ENCODE data around the gene CCDC107.
A peak's percentile ranks its signal among the peaks of the same experiment; 100 is the strongest.
"Not testable (repeated sequence)": the region's sequence is repeated elsewhere in the genome, so short reads cannot be mapped to it uniquely, and the experiment has no call there.

CCDC107 gene

GRCh38 chr9:35658137-35658967, at the start of gene CCDC107:
TSS of gene CCDC107 (plus strand) at chr9:35658292. CDS start at chr9:35658380, 88 bp downstream.
- DNase-seq (ENCODE audit: low read depth, low spot score), result no peak
- peak within 1 kb of the TSS; percentile 86 for H3K27ac ChIP-seq

GRCh38 chr9:35609001-35609819, 48.9 kb upstream of the CCDC107 start:
- DNase-seq (ENCODE audit: low read depth, low spot score), result no peak
- no peak overlapping the region for H3K27ac ChIP-seq

GRCh38 chr9:35609820-35610163, 48.3 kb upstream of the CCDC107 start:
- no peak for DNase-seq (ENCODE audit: low read depth, low spot score)
- no peak overlapping the region for H3K27ac ChIP-seq

- DNase-seq (ENCODE audit: low read depth, low spot score), result no peak
- no peak overlapping the region for H3K27ac ChIP-seq
Measured at GRCh38 chr9:35611230-35611797, 46.8 kb upstream of the CCDC107 start.

- H3K27ac ChIP-seq; DNase-seq (ENCODE audit: low read depth, low spot score): not testable (repeated sequence)
Measured at GRCh38 chr9:35612066-35612465, 46.0 kb upstream of the CCDC107 start.

GRCh38 chr9:35612843-35613242, 45.2 kb upstream of the CCDC107 start:
- no peak overlapping the region for H3K27ac ChIP-seq
- DNase-seq (ENCODE audit: low read depth, low spot score), result no peak

- H3K27ac ChIP-seq, result no peak overlapping the region
- no peak for DNase-seq (ENCODE audit: low read depth, low spot score)
Measured at GRCh38 chr9:35615981-35616680, 42.0 kb upstream of the CCDC107 start.

GRCh38 chr9:35616681-35617459, 41.2 kb upstream of the CCDC107 start:
- no peak for DNase-seq (ENCODE audit: low read depth, low spot score)
- H3K27ac ChIP-seq, result no peak overlapping the region

GRCh38 chr9:35617548-35617947, 40.5 kb upstream of the CCDC107 start:
- no peak for DNase-seq (ENCODE audit: low read depth, low spot score)
- no peak overlapping the region for H3K27ac ChIP-seq

GRCh38 chr9:35618325-35618727, 39.8 kb upstream of the CCDC107 start, which contains the start of gene CD72:
TSS of gene CD72 (minus strand) at chr9:35618413. CDS start at chr9:35618303, 110 bp downstream.
- H3K27ac ChIP-seq, result no peak within 1 kb of the TSS
- no peak for DNase-seq (ENCODE audit: low read depth, low spot score)

- DNase-seq (ENCODE audit: low read depth, low spot score), result no peak
- no peak overlapping the region for H3K27ac ChIP-seq
Measured at GRCh38 chr9:35618854-35619799, 39.0 kb upstream of the CCDC107 start.

- no peak for DNase-seq (ENCODE audit: low read depth, low spot score)
- H3K27ac ChIP-seq, result no peak overlapping the region
Measured at GRCh38 chr9:35619800-35620158, 38.3 kb upstream of the CCDC107 start.

- H3K27ac ChIP-seq, result no peak overlapping the region
- DNase-seq (ENCODE audit: low read depth, low spot score), result no peak
Measured at GRCh38 chr9:35627575-35627974, 30.5 kb upstream of the CCDC107 start.

GRCh38 chr9:35628389-35628991, 29.6 kb upstream of the CCDC107 start:
- DNase-seq (ENCODE audit: low read depth, low spot score), result no peak

GRCh38 chr9:35629597-35629996, 28.5 kb upstream of the CCDC107 start:
- DNase-seq (ENCODE audit: low read depth, low spot score), result no peak
- no peak overlapping the region for H3K27ac ChIP-seq

More at GRCh38 chr9:35628389-35628991, 29.6 kb upstream of the CCDC107 start:
- no peak overlapping the region for H3K27ac ChIP-seq

GRCh38 chr9:35635730-35636129, 22.4 kb upstream of the CCDC107 start:
- no peak overlapping the region for H3K27ac ChIP-seq
- DNase-seq (ENCODE audit: low read depth, low spot score), result no peak

- DNase-seq (ENCODE audit: low read depth, low spot score), result no peak
- no peak overlapping the region for H3K27ac ChIP-seq
Measured at GRCh38 chr9:35636135-35636876, 21.8 kb upstream of the CCDC107 start.

GRCh38 chr9:35636877-35637246, 21.2 kb upstream of the CCDC107 start:
- H3K27ac ChIP-seq; DNase-seq (ENCODE audit: low read depth, low spot score): not testable (repeated sequence)
